ENCODE measurements around the gene BACH2. TPM values are rescaled to one million over a fixed set of nuclear protein-coding genes. Genes with fewer than 3 reads are reported as not detected.

BACH2 gene
- total and polyA plus RNA-seq, 2 of the 8 experiments (the other 6 are each of a cell fraction or from before 2014, with no cell fraction given) = 1.9 to 5.9 TPM

- 100% methylated on average over 1 of the region's 1 CpG; no CpG with 5 or more reads in 1 of the 2 experiments for WGBS, 2 experiments (ENCODE audit: extremely low coverage in 1 of 2, insufficient coverage in 1 of 2, insufficient read length in 1 of 2, insufficient replicate concordance in 2 of 2, low coverage in 1 of 2, low lambda C conversion rate in 2 of 2, missing lambda C conversion rate in 1 of 2)
- H2BK120ac ChIP-seq (replicated peaks; ENCODE audit: low read depth, low read length) = no peak overlapping the region
Observed at GRCh38 chr6:90107371-90107770, 189.3 kb downstream of the BACH2 start.

More at GRCh38 chr6:90107371-90107770, 189.3 kb downstream of the BACH2 start:
- DNase-seq (ENCODE audit: low read depth in 1 of 2, low spot score in 2 of 2) = no peak
- H3K79me1 ChIP-seq (ENCODE audit: low read depth, low read length) = no peaks in the 10 kb centered on the region
- no peak overlapping the region for H2BK15ac ChIP-seq (ENCODE audit: low read length)
- H3K18ac ChIP-seq (ENCODE audit: extremely low read depth, low read length) = no peak overlapping the region
- H3K23me2 ChIP-seq (ENCODE audit: low read depth, low read length) = no peaks in the 10 kb centered on the region
- H2AK5ac ChIP-seq (ENCODE audit: low read depth, low read length) = no peak overlapping the region
- no peak overlapping the region for H4K8ac ChIP-seq (ENCODE audit: extremely low read depth, insufficient read depth, low read length)
- ChIA-PET CTCF (ENCODE audit: partially characterized antibody) (no interaction called here), POLR2A (ENCODE audit: partially characterized antibody) (no interaction called here)
- no peaks in the 10 kb centered on the region for H3K9me3 ChIP-seq (ENCODE audit: insufficient read depth in 2 of 2, low read depth in 1 of 2, low read length in 1 of 2)
- H2BK5ac ChIP-seq (ENCODE audit: low read depth, low read length) = no peak overlapping the region
- no peak for FAIRE-seq
- H3K36me3 ChIP-seq (ENCODE audit: control insufficient read depth in 2 of 4, insufficient read depth in 4 of 4, low read length in 3 of 4) = no peaks in the 10 kb centered on the region
- no peaks in the 10 kb centered on the region; a peak in 2 of 7 replicates for H3K4me1 ChIP-seq (replicated peaks in 1 of 4; ENCODE audit: control insufficient read depth in 3 of 4, insufficient read depth in 4 of 4, low read length in 3 of 4)
- no peak overlapping the region for H3K9ac ChIP-seq (replicated peaks in 1 of 4; ENCODE audit: extremely low read depth in 1 of 4, low read depth in 3 of 4, low read length in 3 of 4)
- H3K56ac ChIP-seq (replicated peaks; ENCODE audit: insufficient read length, low read depth, low read length) = no peak overlapping the region
- H2BK12ac ChIP-seq (ENCODE audit: low read depth, low read length) = no peak overlapping the region
- no peak overlapping the region for H3K23ac ChIP-seq (ENCODE audit: insufficient read length)
- no peak overlapping the region for H4K91ac ChIP-seq (replicated peaks; ENCODE audit: insufficient read length, low read length)
- no peaks in the 10 kb centered on the region for H4K20me1 ChIP-seq (replicated peaks in 1 of 2; ENCODE audit: control insufficient read depth in 1 of 2, insufficient read depth in 2 of 2, low read length in 2 of 2)
- no peak overlapping the region for H4K5ac ChIP-seq (ENCODE audit: insufficient read length, low read depth, low read length)
- no peak overlapping the region for H3K14ac ChIP-seq (ENCODE audit: insufficient read length)
- no peak overlapping the region for H2BK20ac ChIP-seq (ENCODE audit: low read length)
- no peak overlapping the region for H2AFZ ChIP-seq (ENCODE audit: low read length)
- H3K4me2 ChIP-seq (ENCODE audit: insufficient read depth in 1 of 2, low read depth in 2 of 2, low read length in 2 of 2) = no peak overlapping the region
- no peaks in the 10 kb centered on the region for H3K79me2 ChIP-seq (ENCODE audit: control insufficient read depth in 1 of 2, insufficient read depth in 2 of 2, low read length in 2 of 2)
- no peaks in the 10 kb centered on the region for H3K27me3 ChIP-seq (replicated peaks in 1 of 4; ENCODE audit: control insufficient read depth in 3 of 4, extremely low read depth in 1 of 4, insufficient read depth in 3 of 4, low read length in 3 of 4)
- no peak overlapping the region for H3K27ac ChIP-seq (ENCODE audit: low read depth, low read length)
- no peak overlapping the region for H3K4ac ChIP-seq (replicated peaks; ENCODE audit: insufficient read length, low read depth, low read length)
- H3K4me3 ChIP-seq (ENCODE audit: extremely low read depth in 1 of 4, insufficient read depth in 2 of 4, low read depth in 3 of 4, low read length in 4 of 4) = no peak overlapping the region
- no peak for TF ChIP-seq CHD2 (IDR thresholded peaks at IDR 0.05; ENCODE audit: low read length)
- no peak for TF ChIP-seq TBP (IDR thresholded peaks at IDR 0.05; ENCODE audit: low read depth, low read length)
- TF ChIP-seq CTBP2 (IDR thresholded peaks at IDR 0.05; ENCODE audit: borderline replicate concordance, insufficient read depth, insufficient read length, low read length) = no peak
- no peak for TF ChIP-seq BACH1 (IDR thresholded peaks at IDR 0.05; ENCODE audit: low read length)
- no peak for TF ChIP-seq CHD1 (IDR thresholded peaks at IDR 0.05; ENCODE audit: low read depth, low read length)
- TF ChIP-seq HDAC6 (IDR thresholded peaks at IDR 0.05; ENCODE audit: low read depth, low read length) = no peak
- TF ChIP-seq EZH2 (IDR thresholded peaks at IDR 0.05; ENCODE audit: low read depth, low read length, severe bottlenecking) = no peak
- TF ChIP-seq KDM4A (IDR thresholded peaks at IDR 0.05; ENCODE audit: low read depth, low read length, severe bottlenecking) = no peak
- TF ChIP-seq BCL11A (IDR thresholded peaks at IDR 0.05; ENCODE audit: low read depth in 2 of 2, low read length in 2 of 2) = no peak
- TF ChIP-seq GABPA (IDR thresholded peaks at IDR 0.05; ENCODE audit: borderline replicate concordance, insufficient read depth, low read length) = no peak
- no peak for TF ChIP-seq GTF2F1 (IDR thresholded peaks at IDR 0.05; ENCODE audit: borderline replicate concordance, low read depth, low read length)
